SK-N-SH (cell line): ENCODE data around the gene CASKIN1. TPM values are rescaled to one million over a fixed set of nuclear protein-coding genes. Genes with fewer than 3 reads are reported as not detected.

ENCODE experiments used
- CTCF ChIA-PET: fragments of 300-600, 350-600 bp; formaldehyde crosslinking; extraction: SDS; loops from one replicate; lab custom pipeline; 2021; lab: Yijun Ruan, JAX
- POLR2A ChIA-PET: fragments of 350-600 bp; sonication (Branson Sonifier 250); formaldehyde crosslinking; extraction: SDS; loops from one replicate; lab custom pipeline; 2020; ENCODE audit warnings: antibody characterized with exemption, inconsistent platforms; lab: Yijun Ruan, JAX
- DNase-seq: peaks from one replicate; pipeline ENCODE4 v3.0.0; 2012
- H2AFZ ChIP-seq: fragments of 200-600 bp; sonication (generic); 2 replicates; pipeline ENCODE4 v1.8.1; 2016; ENCODE audit warnings: antibody characterized with exemption, mild to moderate bottlenecking, low read depth
- H3F3A ChIP-seq: fragments of 200-600 bp; sonication (generic); replicated peaks from 2 replicates; pipeline ENCODE3; 2016; ENCODE audit warnings: antibody characterized with exemption, mild to moderate bottlenecking; ENCODE audit not compliant: insufficient read depth
- H3K27ac ChIP-seq, 2 experiments: fragments of 200-500 bp in 1 of 2; fragments of 200-600 bp in 1 of 2; sonication (Bioruptor generic) in 1 of 2; sonication (generic), shearing (Covaris generic) in 1 of 2; 2 replicates each; pipeline versions ENCODE4 v1.5.1 to v1.6.1; 2014 to 2016; ENCODE audit warnings: low read depth in 2 of 2, inconsistent platforms in 1 of 2, low read length in 1 of 2, mild to moderate bottlenecking in 1 of 2, mixed read lengths in 1 of 2
- H3K27me3 ChIP-seq: fragments of 200-600 bp; sonication (generic), shearing (Covaris generic); 2 replicates; pipeline ENCODE4 v1.6.1; 2016; ENCODE audit warnings: mixed run types; ENCODE audit not compliant: insufficient read depth
- H3K36me3 ChIP-seq, 2 experiments: fragments of 200-500 bp in 1 of 2; fragments of 200-600 bp in 1 of 2; sonication (Bioruptor generic) in 1 of 2; sonication (generic) in 1 of 2; replicated peaks in 1 of 2; 2 replicates each; pipeline versions ENCODE3 to v1.5.1; 2014 to 2016; ENCODE audit warnings: low read length in 1 of 2, mild to moderate bottlenecking in 1 of 2; ENCODE audit not compliant: insufficient read depth in 2 of 2, control insufficient read depth in 1 of 2
- H3K4me1 ChIP-seq, 2 experiments: fragments of 200-500 bp in 1 of 2; fragments of 200-600 bp in 1 of 2; sonication (Bioruptor generic) in 1 of 2; sonication (generic), shearing (Covaris generic) in 1 of 2; 2 replicates each; pipeline versions ENCODE4 v1.5.1 to v1.6.1; 2014 to 2016; ENCODE audit warnings: low read depth in 1 of 2, low read length in 1 of 2, mixed run types in 1 of 2; ENCODE audit not compliant: insufficient read depth in 2 of 2, control insufficient read depth in 1 of 2
- H3K4me2 ChIP-seq: fragments of 200-600 bp; sonication (generic), shearing (Covaris generic); 2 replicates; pipeline ENCODE4 v1.6.1; 2017; ENCODE audit warnings: mixed run types
- H3K4me3 ChIP-seq, 2 experiments: fragments of 200-500 bp in 1 of 2; fragments of 200-600 bp in 1 of 2; sonication (Bioruptor generic) in 1 of 2; sonication (generic), shearing (Covaris generic) in 1 of 2; 2 replicates each; pipeline versions ENCODE4 v1.5.1 to v1.8.1; 2014 to 2016; ENCODE audit warnings: low read depth in 2 of 2, inconsistent platforms in 1 of 2, low read length in 1 of 2, mild to moderate bottlenecking in 1 of 2, mixed read lengths in 1 of 2, moderate library complexity in 1 of 2
- H3K79me2 ChIP-seq: fragments of 200-600 bp; sonication (generic); 2 replicates; pipeline ENCODE4 v1.8.1; 2017; ENCODE audit warnings: mild to moderate bottlenecking; ENCODE audit not compliant: insufficient read depth
- H3K9ac ChIP-seq: fragments of 200-600 bp; sonication (generic); 2 replicates; pipeline ENCODE4 v1.6.1; 2017; ENCODE audit warnings: mixed run types
- H3K9me2 ChIP-seq: fragments of 200-600 bp; sonication (generic); 2 replicates; pipeline ENCODE4 v1.6.1; 2017; ENCODE audit warnings: mixed run types
- H3K9me3 ChIP-seq: fragments of 200-600 bp; sonication (generic); 2 replicates; pipeline ENCODE4 v1.6.1; 2017; ENCODE audit warnings: mixed run types, mild to moderate bottlenecking, moderate library complexity
- H4K20me1 ChIP-seq: fragments of 200-600 bp; sonication (generic); 2 replicates; pipeline ENCODE4 v1.6.1; 2017; ENCODE audit warnings: mild to moderate bottlenecking, mixed run types; ENCODE audit not compliant: insufficient read depth
- CHD2 ChIP-seq: fragments of 150-350 bp; IDR thresholded peaks from 2 replicates; pipeline ENCODE4 v1.6.1; 2018; ENCODE audit warnings: low read length; ENCODE audit not compliant: partially characterized antibody
- EZH2phosphoT487 ChIP-seq: fragments of 200-600 bp; sonication (generic); IDR thresholded peaks from 2 replicates; pipeline ENCODE4 v1.6.1; 2017; ENCODE audit warnings: low read depth, mixed run types, mild to moderate bottlenecking, antibody characterized with exemption, moderate library complexity, borderline replicate concordance
- FOXJ3 ChIP-seq: sonication (generic); formaldehyde crosslinking; IDR thresholded peaks from 2 replicates; pipeline ENCODE4 v1.5.1; 2020; ENCODE audit warnings: mild to moderate bottlenecking, missing genetic modification reagents
- FOXM1 ChIP-seq: IDR thresholded peaks from 2 replicates; pipeline ENCODE4 v1.4.0; 2012; ENCODE audit warnings: low read depth, mild to moderate bottlenecking
- GABPA ChIP-seq: IDR thresholded peaks from 2 replicates; pipeline ENCODE4 v1.4.0; 2012; ENCODE audit warnings: low read depth, mild to moderate bottlenecking
- MEF2A ChIP-seq: IDR thresholded peaks from 2 replicates; pipeline ENCODE4 v1.4.0; 2012; ENCODE audit warnings: low read depth, borderline replicate concordance
- MXI1 ChIP-seq: IDR thresholded peaks from 2 replicates; pipeline ENCODE4 v1.6.1; 2012; ENCODE audit warnings: mild to moderate bottlenecking, low read depth, low read length, improper control_type of control experiment
- NFIC ChIP-seq: IDR thresholded peaks from 2 replicates; pipeline ENCODE4 v1.4.0; 2012; ENCODE audit warnings: borderline replicate concordance
- POLR2AphosphoS5 ChIP-seq: IDR thresholded peaks from 2 replicates; pipeline ENCODE4 v1.6.1; 2012; ENCODE audit warnings: low read depth, low read length
- SIN3A ChIP-seq: IDR thresholded peaks from 2 replicates; pipeline ENCODE4 v1.6.1; 2012; ENCODE audit warnings: low read depth, mild to moderate bottlenecking, low read length, moderate library complexity, borderline replicate concordance
- WGBS: methylation state at CpG from one replicate; pipeline ENCODE4 v1.1.6; 2017; ENCODE audit warnings: low lambda C conversion rate; 5-methylcytosine and 5-hydroxymethylcytosine counted together
- polyA plus RNA-seq, 3 experiments: library from polyadenylated mRNA; depleted of rRNA; stranded (reverse); fragments of >200 nt; gene quantifications; 2 replicates each; pipeline ENCODE4 v1.2.3, GENCODE V29; 2012
- TF ChIP-seq, protein P1 (sequence below): IDR thresholded peaks from 2 replicates; pipeline ENCODE4; 2012
- TF ChIP-seq, protein P2 (sequence below): fragments of 150-350 bp; IDR thresholded peaks from 2 replicates; pipeline ENCODE4 v1.6.1; 2016; ENCODE audit warnings: mild to moderate bottlenecking, low read depth, low read length
- TF ChIP-seq, protein P3 (sequence below): IDR thresholded peaks from 2 replicates; pipeline ENCODE4 v1.4.0; 2012; ENCODE audit warnings: low read depth, borderline replicate concordance

CASKIN1 gene
- polyA plus RNA-seq, 1 of the 3 experiments (the other 2 are of a cell fraction) = 1.7 TPM

DNA sequence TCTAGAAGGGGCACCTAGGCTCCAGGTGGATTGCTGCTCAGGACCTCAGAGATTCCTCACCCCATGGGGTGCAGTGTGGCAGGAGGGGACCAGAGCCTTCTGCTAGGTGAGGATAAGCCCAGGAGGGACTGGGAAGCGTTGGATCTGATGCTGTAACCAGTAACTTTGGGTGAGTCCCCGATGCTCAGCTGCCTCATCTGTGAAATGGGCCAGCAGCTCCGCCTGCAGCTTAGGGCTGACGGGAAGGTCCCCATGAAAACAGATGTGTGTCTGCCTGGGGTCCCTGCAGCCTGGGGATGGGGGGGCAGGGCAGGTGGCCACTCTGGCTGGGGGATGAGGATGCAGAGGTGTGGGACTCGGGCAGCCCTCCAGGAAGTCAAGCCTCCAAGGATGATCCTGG lies 2.7 kb upstream of the CASKIN1 start:
- no peak overlapping the region for H3K4me2 ChIP-seq
- POLR2A ChIA-PET = interaction anchor here (1.7 kb wide), 1 partner anchor 44 kb away, joined by 5 read pairs; the partner anchor contains the start of gene TRAF7
- H2AFZ ChIP-seq = no peak overlapping the region
- H3F3A ChIP-seq = no peaks in the 10 kb centered on the region
- no peak overlapping the region for H3K4me3 ChIP-seq
- no peaks in the 10 kb centered on the region for H3K27me3 ChIP-seq
- no peak for TF ChIP-seq NFIC
- peaks cover 0 to 18% of the 10 kb centered on the region in 2 experiments; a peak in 1 of 4 replicates for H3K4me1 ChIP-seq
- H3K9me2 ChIP-seq = no peaks in the 10 kb centered on the region
- H3K27ac ChIP-seq = no peak overlapping the region
- H3K9me3 ChIP-seq = no peaks in the 10 kb centered on the region
- no peaks in the 10 kb centered on the region for H3K36me3 ChIP-seq
- 62% methylated on average over 3 of the region's 5 CpGs for WGBS
- H3K79me2 ChIP-seq = no peaks in the 10 kb centered on the region
- no peak for DNase-seq
- CTCF ChIA-PET = interaction anchor here (1.0 kb wide), 2 partner anchors 46 to 52 kb away, joined by 3 to 4 read pairs; partner anchors contain the start of gene ECI1
- no peaks in the 10 kb centered on the region for H4K20me1 ChIP-seq
- H3K9ac ChIP-seq = no peak overlapping the region

DNA sequence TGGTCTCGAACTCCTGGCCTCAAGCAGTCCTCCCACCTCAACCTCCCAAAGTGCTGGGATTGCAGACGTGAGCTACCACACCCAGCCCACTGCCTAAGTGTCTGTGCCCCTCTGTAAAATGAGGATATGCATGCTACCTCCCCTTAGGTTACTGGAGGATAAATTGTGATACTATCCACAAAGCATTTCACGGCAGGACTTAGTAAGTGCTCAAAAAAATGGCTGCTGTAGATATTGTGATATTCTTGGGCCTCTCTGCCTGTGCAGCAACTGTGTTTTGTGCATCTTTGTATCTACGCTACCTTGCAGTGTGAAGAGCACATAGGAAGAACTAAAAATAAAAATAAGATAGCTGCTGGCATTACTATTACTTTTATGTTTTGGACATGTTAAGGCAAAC lies 1.9 kb upstream of the CASKIN1 start:
- Histone ChIP-seq H4K20me1 (no peaks in the 10 kb centered on the region), H3K4me3 (no peak overlapping the region), H3K36me3 (no peaks in the 10 kb centered on the region), H3K9ac (no peak overlapping the region), H3K9me3 (no peaks in the 10 kb centered on the region), H3K79me2 (no peaks in the 10 kb centered on the region), H3K27ac (no peak overlapping the region), H3F3A (no peaks in the 10 kb centered on the region), H3K27me3 (no peaks in the 10 kb centered on the region), H3K4me1 (peaks cover 0 to 18% of the 10 kb centered on the region in 2 experiments; a peak in 1 of 4 replicates), H2AFZ (no peak overlapping the region), H3K4me2 (no peak overlapping the region), H3K9me2 (no peaks in the 10 kb centered on the region)
- POLR2A ChIA-PET = interaction anchor here (1.7 kb wide), 1 partner anchor 43 kb away, joined by 5 read pairs; the partner anchor contains the start of gene TRAF7
- 69% methylated on average over 4 of the region's 4 CpGs for WGBS
- no peak for TF ChIP-seq EZH2phosphoT487
- CTCF ChIA-PET = interaction anchor here (0.9 to 1.0 kb wide), 3 partner anchors 26 to 53 kb away, joined by 3 to 4 read pairs (median 3); partner anchors contain the start of gene ECI1
- DNase-seq = no peak

DNA sequence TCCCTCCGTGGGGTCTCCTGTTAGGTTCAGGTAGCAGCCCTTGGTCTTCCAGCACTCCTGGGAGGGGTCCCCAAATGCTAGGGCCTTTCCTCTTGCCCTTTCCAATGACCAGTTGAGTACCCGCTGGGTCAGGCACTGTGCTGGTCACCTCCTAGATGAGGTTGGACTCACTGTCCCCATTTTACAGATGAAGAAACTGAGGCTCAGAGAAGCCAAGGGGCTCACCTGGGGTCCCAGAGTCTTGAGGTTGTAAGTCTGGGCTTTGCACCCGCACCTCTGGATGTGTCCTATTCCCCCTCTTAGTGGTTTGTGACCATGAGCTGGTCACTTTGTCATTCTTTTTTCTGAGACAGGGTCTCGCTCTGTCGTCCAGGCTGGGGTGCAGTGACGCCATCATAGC lies 1.4 kb upstream of the CASKIN1 start:
- Histone ChIP-seq H2AFZ (no peak overlapping the region), H3K9ac (no peak overlapping the region), H3K9me3 (no peaks in the 10 kb centered on the region), H3K4me1 (peaks cover 0 to 18% of the 10 kb centered on the region in 2 experiments; a peak in 1 of 4 replicates), H4K20me1 (no peaks in the 10 kb centered on the region), H3K9me2 (no peaks in the 10 kb centered on the region), H3K79me2 (no peaks in the 10 kb centered on the region), H3K4me2 (no peak overlapping the region), H3K36me3 (no peaks in the 10 kb centered on the region), H3K4me3 (no peak overlapping the region), H3K27ac (no peak overlapping the region), H3K27me3 (no peaks in the 10 kb centered on the region), H3F3A (no peaks in the 10 kb centered on the region)
- TF ChIP-seq POLR2AphosphoS5 (no peak), MEF2A (no peak), MXI1 (no peak), GABPA (no peak), FOXJ3 (CRISPR knock-in tag) (no peak), NFIC (no peak), CHD2 (no peak), FOXM1 (no peak), SIN3A (no peak)
- TF ChIP-seq, protein P1, sequence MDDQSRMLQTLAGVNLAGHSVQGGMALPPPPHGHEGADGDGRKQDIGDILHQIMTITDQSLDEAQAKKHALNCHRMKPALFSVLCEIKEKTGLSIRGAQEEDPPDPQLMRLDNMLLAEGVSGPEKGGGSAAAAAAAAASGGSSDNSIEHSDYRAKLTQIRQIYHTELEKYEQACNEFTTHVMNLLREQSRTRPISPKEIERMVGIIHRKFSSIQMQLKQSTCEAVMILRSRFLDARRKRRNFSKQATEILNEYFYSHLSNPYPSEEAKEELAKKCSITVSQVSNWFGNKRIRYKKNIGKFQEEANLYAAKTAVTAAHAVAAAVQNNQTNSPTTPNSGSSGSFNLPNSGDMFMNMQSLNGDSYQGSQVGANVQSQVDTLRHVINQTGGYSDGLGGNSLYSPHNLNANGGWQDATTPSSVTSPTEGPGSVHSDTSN = no peak
- TF ChIP-seq, protein P2, sequence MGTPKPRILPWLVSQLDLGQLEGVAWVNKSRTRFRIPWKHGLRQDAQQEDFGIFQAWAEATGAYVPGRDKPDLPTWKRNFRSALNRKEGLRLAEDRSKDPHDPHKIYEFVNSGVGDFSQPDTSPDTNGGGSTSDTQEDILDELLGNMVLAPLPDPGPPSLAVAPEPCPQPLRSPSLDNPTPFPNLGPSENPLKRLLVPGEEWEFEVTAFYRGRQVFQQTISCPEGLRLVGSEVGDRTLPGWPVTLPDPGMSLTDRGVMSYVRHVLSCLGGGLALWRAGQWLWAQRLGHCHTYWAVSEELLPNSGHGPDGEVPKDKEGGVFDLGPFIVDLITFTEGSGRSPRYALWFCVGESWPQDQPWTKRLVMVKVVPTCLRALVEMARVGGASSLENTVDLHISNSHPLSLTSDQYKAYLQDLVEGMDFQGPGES = no peak
- TF ChIP-seq, protein P3, sequence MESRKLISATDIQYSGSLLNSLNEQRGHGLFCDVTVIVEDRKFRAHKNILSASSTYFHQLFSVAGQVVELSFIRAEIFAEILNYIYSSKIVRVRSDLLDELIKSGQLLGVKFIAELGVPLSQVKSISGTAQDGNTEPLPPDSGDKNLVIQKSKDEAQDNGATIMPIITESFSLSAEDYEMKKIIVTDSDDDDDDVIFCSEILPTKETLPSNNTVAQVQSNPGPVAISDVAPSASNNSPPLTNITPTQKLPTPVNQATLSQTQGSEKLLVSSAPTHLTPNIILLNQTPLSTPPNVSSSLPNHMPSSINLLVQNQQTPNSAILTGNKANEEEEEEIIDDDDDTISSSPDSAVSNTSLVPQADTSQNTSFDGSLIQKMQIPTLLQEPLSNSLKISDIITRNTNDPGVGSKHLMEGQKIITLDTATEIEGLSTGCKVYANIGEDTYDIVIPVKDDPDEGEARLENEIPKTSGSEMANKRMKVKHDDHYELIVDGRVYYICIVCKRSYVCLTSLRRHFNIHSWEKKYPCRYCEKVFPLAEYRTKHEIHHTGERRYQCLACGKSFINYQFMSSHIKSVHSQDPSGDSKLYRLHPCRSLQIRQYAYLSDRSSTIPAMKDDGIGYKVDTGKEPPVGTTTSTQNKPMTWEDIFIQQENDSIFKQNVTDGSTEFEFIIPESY = no peak
- DNase-seq = no peak
- 74% methylated on average over 4 of the region's 6 CpGs for WGBS
- ChIA-PET POLR2A (no interaction called here), CTCF (interaction anchor here (0.9 to 1.9 kb wide), 4 partner anchors 27 to 54 kb away, joined by 3 to 5 read pairs (median 4); partner anchors contain the start of gene ECI1)
